HG03064 (cell line): ENCODE measurements around the gene GLMP.
"Not testable (repeated sequence)": the region's sequence is repeated elsewhere in the genome, so short reads cannot be mapped to it uniquely, and the experiment has no call there.

Experiments
- ATAC-seq: cut with Tn5 transposase; IDR thresholded peaks from one replicate; pipeline ENCODE4 v1.9.1; 2021; ENCODE audit warnings: low read depth; ENCODE audit not compliant: unreplicated experiment

Gene GLMP

GRCh38 chr1:156295391-156295947 is at the start of gene GLMP:
GLMP (minus strand) TSS chr1:156295679; CDS start chr1:156295645, 34 bp downstream.
- no peak for ATAC-seq

- no peak for ATAC-seq
Measured at GRCh38 chr1:156344409-156344808, 48.9 kb upstream of the GLMP start.

GRCh38 chr1:156342166-156342955 is 46.9 kb upstream of the GLMP start:
- no peak for ATAC-seq

GRCh38 chr1:156338180-156338976 is 42.9 kb upstream of the GLMP start, which contains the start of the genes CCT3 and TSACC:
CCT3 (minus strand) TSS chr1:156338292; CDS start chr1:156338184, 108 bp downstream.
TSACC (plus strand) TSS chr1:156338526; CDS start chr1:156339758, 1,232 bp downstream.
- ATAC-seq, result peak; percentile 87

- ATAC-seq, result peak; percentile 37
Measured at GRCh38 chr1:156337888-156338179, 42.4 kb upstream of the GLMP start.

- ATAC-seq, result no peak
Measured at GRCh38 chr1:156337052-156337887, 41.8 kb upstream of the GLMP start.

- ATAC-seq, result no peak
Measured at GRCh38 chr1:156336242-156336641, 40.8 kb upstream of the GLMP start.

- not testable (repeated sequence) for ATAC-seq
Measured at GRCh38 chr1:156323179-156323578, 27.7 kb upstream of the GLMP start.

GRCh38 chr1:156320560-156320959 is 25.1 kb upstream of the GLMP start:
- ATAC-seq, result no peak

- ATAC-seq, result no peak
Measured at GRCh38 chr1:156319664-156320063, 24.2 kb upstream of the GLMP start.

GRCh38 chr1:156316909-156317308 is 21.4 kb upstream of the GLMP start:
- no peak for ATAC-seq

GRCh38 chr1:156310962-156311361 is 15.5 kb upstream of the GLMP start:
- ATAC-seq, result no peak

- no peak for ATAC-seq
Measured at GRCh38 chr1:156308078-156308477, 12.6 kb upstream of the GLMP start.

- ATAC-seq, result no peak
Measured at GRCh38 chr1:156305215-156305614, 9.7 kb upstream of the GLMP start.

GRCh38 chr1:156303241-156303640 is 7.8 kb upstream of the GLMP start:
- ATAC-seq, result no peak

GRCh38 chr1:156298852-156299357 is 3.4 kb upstream of the GLMP start, which contains the start of gene VHLL:
VHLL (minus strand) TSS chr1:156299307; CDS start chr1:156299189, 118 bp downstream.
- ATAC-seq, result no peak

GRCh38 chr1:156293895-156294294 is 1.6 kb downstream of the GLMP start:
- ATAC-seq, result no peak

GRCh38 chr1:156293098-156293434 is 2.4 kb downstream of the GLMP start:
- no peak for ATAC-seq

GRCh38 chr1:156291226-156292061 is 4.0 kb downstream of the GLMP start:
- no peak for ATAC-seq
